Duodenal mucosa (tissue), 2 donors: ENCODE results near the gene ZNF526.
A peak's percentile ranks its signal among the peaks of the same experiment; 100 is the strongest.

ENCODE experiments used
- H3K27ac ChIP-seq: one replicate; pipeline ENCODE4 v1.7.0; 2013; ENCODE audit warnings: low read depth, low read length
- H3K27me3 ChIP-seq, 2 donors: one replicate each; pipeline ENCODE4 v1.7.0; 2013; ENCODE audit warnings: low read length in 2 of 2, control low read depth in 1 of 2; ENCODE audit not compliant: insufficient read depth in 2 of 2, control insufficient read depth in 1 of 2
- H3K36me3 ChIP-seq, 2 donors: one replicate each; pipeline ENCODE4 v1.7.0; 2013; ENCODE audit warnings: low read length in 2 of 2, control low read depth in 1 of 2; ENCODE audit not compliant: insufficient read depth in 2 of 2, control insufficient read depth in 1 of 2
- H3K4me1 ChIP-seq, 2 donors: one replicate each; pipeline ENCODE4 v1.7.0; 2013; ENCODE audit warnings: low read length in 2 of 2, control low read depth in 1 of 2; ENCODE audit not compliant: insufficient read depth in 2 of 2, control insufficient read depth in 1 of 2
- H3K4me3 ChIP-seq, 2 donors: one replicate each; pipeline ENCODE4 v1.7.0; 2013; ENCODE audit warnings: low read length in 2 of 2, low read depth in 1 of 2
- H3K9ac ChIP-seq, 2 donors: one replicate each; pipeline ENCODE4 v1.7.0; 2013; ENCODE audit warnings: low read length in 2 of 2, low read depth in 1 of 2
- H3K9me3 ChIP-seq, 2 donors: one replicate each; pipeline ENCODE4 v1.7.0; 2013; ENCODE audit warnings: low read length in 2 of 2, control low read depth in 1 of 2; ENCODE audit not compliant: control insufficient read depth in 1 of 2

The ZNF526 gene

DNA sequence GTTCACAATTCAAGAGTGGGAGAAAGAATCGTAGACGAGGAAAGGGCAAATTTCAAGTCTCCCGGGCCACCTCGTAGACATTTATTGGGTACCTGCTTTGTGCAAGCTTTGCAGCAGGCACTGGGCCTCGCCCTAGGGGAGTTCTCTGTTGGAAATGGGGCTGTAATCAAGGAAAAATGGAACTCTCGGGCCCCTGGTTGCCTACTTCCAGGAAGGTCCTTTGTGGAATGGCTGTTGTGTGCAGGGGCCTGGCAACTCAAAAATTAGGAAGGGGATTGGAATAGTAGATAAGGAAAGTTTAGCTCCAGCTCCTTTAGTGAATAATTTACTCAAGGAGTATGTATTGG is 612 bp downstream of the ZNF526 start:
- no peak overlapping the region for H3K27ac ChIP-seq
- no peaks in the 10 kb centered on the region for H3K9me3 ChIP-seq
- H3K27me3 ChIP-seq, result no peaks in the 10 kb centered on the region
- peak overlapping the region; percentile 75 to 92 for H3K9ac ChIP-seq
- peaks cover 17 to 18% of the 10 kb centered on the region in 2 donors for H3K36me3 ChIP-seq
- H3K4me3 ChIP-seq, result peak overlapping the region; percentile 69 to 96
- peaks cover 27 to 31% of the 10 kb centered on the region in 2 donors for H3K4me1 ChIP-seq

- Histone ChIP-seq H3K9me3 (no peaks in the 10 kb centered on the region), H3K27ac (no peak overlapping the region), H3K4me3 (no peak overlapping the region), H3K9ac (no peak overlapping the region), H3K27me3 (no peaks in the 10 kb centered on the region), H3K36me3 (peaks cover 38 to 53% of the 10 kb centered on the region in 2 donors), H3K4me1 (peaks cover 3 to 9% of the 10 kb centered on the region in 2 donors)
Measured at GRCh38 chr19:42224940-42225717, 5.0 kb downstream of the ZNF526 start.

DNA sequence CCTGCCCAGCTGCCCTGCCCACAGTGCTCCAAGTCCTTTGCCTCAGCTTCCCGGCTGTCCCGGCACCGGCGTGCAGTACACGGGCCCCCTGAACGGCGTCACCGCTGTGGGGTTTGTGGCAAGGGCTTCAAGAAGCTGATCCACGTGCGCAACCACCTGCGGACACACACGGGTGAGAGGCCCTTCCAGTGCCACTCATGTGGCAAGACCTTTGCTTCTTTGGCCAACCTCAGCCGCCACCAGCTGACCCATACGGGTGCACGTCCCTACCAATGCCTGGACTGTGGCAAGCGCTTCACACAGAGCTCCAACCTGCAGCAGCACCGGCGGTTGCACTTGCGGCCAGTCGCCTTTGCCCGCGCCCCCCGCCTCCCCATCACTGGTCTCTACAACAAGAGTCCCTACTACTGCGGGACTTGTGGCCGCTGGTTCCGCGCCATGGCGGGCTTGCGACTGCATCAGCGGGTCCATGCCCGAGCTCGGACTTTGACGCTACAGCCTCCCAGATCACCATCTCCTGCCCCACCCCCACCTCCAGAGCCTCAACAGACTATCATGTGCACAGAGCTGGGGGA is 5.7 kb downstream of the ZNF526 start:
- Histone ChIP-seq H3K27me3 (no peaks in the 10 kb centered on the region), H3K36me3 (peaks cover 43 to 57% of the 10 kb centered on the region in 2 donors), H3K27ac (no peak overlapping the region), H3K4me1 (peaks cover 3 to 4% of the 10 kb centered on the region in 2 donors), H3K9ac (no peak overlapping the region), H3K4me3 (no peak overlapping the region), H3K9me3 (no peaks in the 10 kb centered on the region)

GRCh38 chr19:42226886-42227285 is 6.8 kb downstream of the ZNF526 start:
- H3K36me3 ChIP-seq, result peaks cover 47 to 68% of the 10 kb centered on the region in 2 donors
- H3K27ac ChIP-seq, result no peak overlapping the region
- H3K27me3 ChIP-seq, result no peaks in the 10 kb centered on the region
- H3K4me3 ChIP-seq, result no peak overlapping the region
- no peak overlapping the region for H3K9ac ChIP-seq
- peaks cover 0 to 3% of the 10 kb centered on the region in 2 donors for H3K4me1 ChIP-seq
- no peaks in the 10 kb centered on the region for H3K9me3 ChIP-seq

DNA sequence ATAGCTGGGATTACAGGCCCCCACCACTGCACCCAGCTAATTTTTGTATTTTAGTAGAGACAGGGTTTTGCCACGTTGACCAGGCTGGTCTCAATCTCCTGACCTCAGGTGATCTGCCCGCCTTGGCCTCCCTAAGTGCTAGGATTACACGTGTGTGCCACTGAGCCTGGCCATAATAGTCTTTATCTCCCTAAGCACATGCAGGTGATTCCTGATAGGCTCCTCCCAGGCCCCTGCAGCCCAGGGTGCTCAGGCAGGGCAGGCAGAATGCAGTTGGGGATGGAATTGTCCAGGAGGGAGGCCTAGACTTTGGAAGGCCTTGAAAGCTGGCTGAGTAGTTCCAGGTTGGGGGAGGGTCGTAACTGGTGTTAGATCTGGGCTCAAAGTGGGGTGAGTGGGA is 8.5 kb downstream of the ZNF526 start:
- H3K27ac ChIP-seq, result no peak overlapping the region
- no peak overlapping the region for H3K9ac ChIP-seq
- no peaks in the 10 kb centered on the region for H3K27me3 ChIP-seq
- peaks cover 54 to 84% of the 10 kb centered on the region in 2 donors for H3K36me3 ChIP-seq
- no peak overlapping the region for H3K4me3 ChIP-seq
- peaks cover 5 to 6% of the 10 kb centered on the region in 2 donors for H3K4me1 ChIP-seq
- H3K9me3 ChIP-seq, result no peaks in the 10 kb centered on the region

DNA sequence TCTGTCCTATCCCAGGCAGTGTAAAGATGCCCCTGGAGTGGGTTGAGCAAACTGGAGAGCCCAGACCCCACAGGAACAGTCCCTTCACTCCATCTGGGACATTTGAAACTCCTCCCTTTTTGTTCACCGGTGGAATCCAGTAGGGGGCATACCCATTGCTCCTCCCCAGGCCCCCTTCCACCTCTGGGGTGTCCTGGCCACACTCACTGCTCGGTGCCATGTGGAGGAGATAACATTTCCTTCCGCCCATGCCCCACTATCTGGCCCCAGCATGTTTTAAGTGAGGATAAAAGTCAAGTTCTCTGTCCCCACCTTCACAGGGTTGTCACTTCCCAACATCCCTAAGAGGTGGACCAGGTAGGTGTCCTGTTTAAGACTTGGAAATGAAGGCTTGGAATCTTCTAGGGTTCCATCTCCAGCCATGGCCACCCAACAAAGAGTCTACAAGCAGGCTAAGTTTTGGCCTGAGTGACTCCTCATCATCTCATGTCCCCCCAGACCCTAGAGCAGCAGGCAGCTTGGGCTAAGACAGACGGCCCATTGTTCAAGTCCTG is 9.3 kb downstream of the ZNF526 start:
- H3K27ac ChIP-seq, result no peak overlapping the region
- peaks cover 54 to 87% of the 10 kb centered on the region in 2 donors for H3K36me3 ChIP-seq
- H3K9ac ChIP-seq, result no peak overlapping the region
- H3K27me3 ChIP-seq, result no peaks in the 10 kb centered on the region
- H3K4me3 ChIP-seq, result no peak overlapping the region
- H3K9me3 ChIP-seq, result no peaks in the 10 kb centered on the region
- peaks cover 11 to 14% of the 10 kb centered on the region in 2 donors for H3K4me1 ChIP-seq

GRCh38 chr19:42229855-42230351 is 9.8 kb downstream of the ZNF526 start:
- Histone ChIP-seq H3K4me3 (no peak overlapping the region), H3K36me3 (peaks cover 52 to 85% of the 10 kb centered on the region in 2 donors), H3K9me3 (no peaks in the 10 kb centered on the region), H3K4me1 (peaks cover 15 to 17% of the 10 kb centered on the region in 2 donors), H3K27ac (no peak overlapping the region), H3K9ac (no peak overlapping the region), H3K27me3 (no peaks in the 10 kb centered on the region)

DNA sequence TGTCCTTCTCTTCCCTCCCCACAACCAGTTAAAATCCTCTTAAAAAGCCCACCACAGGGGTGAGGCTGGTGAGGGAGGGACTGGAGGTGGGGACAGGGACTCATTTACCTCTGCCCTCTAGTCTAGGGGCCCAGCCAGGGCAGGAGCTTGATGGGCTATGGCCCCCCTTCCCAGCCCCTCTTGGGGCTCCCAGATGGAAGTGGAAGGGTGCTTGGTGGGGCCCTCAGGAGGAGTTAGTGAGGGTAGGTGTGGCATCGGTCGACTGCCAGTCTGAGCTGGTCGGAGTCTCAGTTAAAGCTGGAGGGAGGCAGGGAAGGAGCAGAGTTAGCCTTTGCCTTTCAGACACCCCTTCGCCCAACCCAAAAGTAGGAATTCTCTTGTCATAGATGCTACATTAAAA is 10.5 kb downstream of the ZNF526 start:
- Histone ChIP-seq H3K4me1 (peaks cover 15 to 20% of the 10 kb centered on the region in 2 donors), H3K4me3 (no peak overlapping the region), H3K9ac (no peak overlapping the region), H3K36me3 (peaks cover 52 to 86% of the 10 kb centered on the region in 2 donors), H3K27ac (no peak overlapping the region), H3K9me3 (no peaks in the 10 kb centered on the region), H3K27me3 (no peaks in the 10 kb centered on the region)

- H3K27me3 ChIP-seq, result no peaks in the 10 kb centered on the region
- no peaks in the 10 kb centered on the region for H3K9me3 ChIP-seq
- H3K4me3 ChIP-seq, result no peak overlapping the region
- H3K9ac ChIP-seq, result no peak overlapping the region
- H3K36me3 ChIP-seq, result peaks cover 51 to 82% of the 10 kb centered on the region in 2 donors
- peaks cover 15 to 21% of the 10 kb centered on the region in 2 donors for H3K4me1 ChIP-seq
- H3K27ac ChIP-seq, result no peak overlapping the region
Measured at GRCh38 chr19:42232435-42232834, 12.3 kb downstream of the ZNF526 start.

DNA sequence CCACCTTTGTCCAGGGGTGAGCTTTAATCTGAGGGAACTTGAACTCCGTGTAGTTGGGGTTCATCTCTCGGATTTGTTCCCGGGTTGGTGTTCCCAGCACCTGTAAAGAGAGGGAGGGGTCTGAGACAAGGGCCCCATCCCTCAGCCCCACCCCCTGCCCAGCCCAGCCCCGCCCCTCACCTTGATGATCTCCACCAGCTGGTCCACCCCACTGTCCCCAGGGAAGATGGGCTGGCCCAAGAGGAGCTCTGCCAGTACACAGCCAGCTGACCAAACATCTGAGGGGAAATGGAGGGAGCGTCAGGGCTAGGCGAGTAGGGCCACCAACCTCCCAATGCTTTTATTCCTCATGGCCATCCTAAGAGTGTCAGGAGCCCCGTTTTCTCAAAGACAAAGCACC is 13.0 kb downstream of the ZNF526 start:
- peaks cover 51 to 82% of the 10 kb centered on the region in 2 donors for H3K36me3 ChIP-seq
- H3K9ac ChIP-seq, result peak overlapping the region; percentile 48 to 55
- no peak overlapping the region for H3K4me3 ChIP-seq
- peaks cover 15 to 21% of the 10 kb centered on the region in 2 donors for H3K4me1 ChIP-seq
- no peaks in the 10 kb centered on the region for H3K27me3 ChIP-seq
- H3K9me3 ChIP-seq, result no peaks in the 10 kb centered on the region
- peak overlapping the region; percentile 87 for H3K27ac ChIP-seq
